NT2/D1 (cell line): Measurements from ENCODE around the gene ATP2A2.

Experiments
- DNase-seq: peaks from one replicate; pipeline ENCODE4 v3.0.0-alpha.2; 2011; ENCODE audit warnings: low read depth, low spot score
- H3K27me3 ChIP-seq: 2 replicates; pipeline ENCODE4 v1.6.0; 2011; ENCODE audit warnings: mild to moderate bottlenecking; ENCODE audit not compliant: insufficient read length, insufficient read depth
- H3K36me3 ChIP-seq: 2 replicates; pipeline ENCODE4 v1.6.1; 2011; ENCODE audit warnings: mild to moderate bottlenecking, low read length, mixed read lengths; ENCODE audit not compliant: insufficient read depth, insufficient read length
- H3K4me1 ChIP-seq: 2 replicates; pipeline ENCODE4 v1.5.1; 2011; ENCODE audit not compliant: insufficient read depth, insufficient read length
- H3K4me3 ChIP-seq: 2 replicates; pipeline ENCODE4 v1.5.1; 2011; ENCODE audit warnings: low read depth; ENCODE audit not compliant: insufficient read length
- H3K9ac ChIP-seq: 2 replicates; pipeline ENCODE4 v1.6.0; 2011; ENCODE audit warnings: low read depth; ENCODE audit not compliant: insufficient read length
- H3K9me3 ChIP-seq: 2 replicates; pipeline ENCODE4 v1.5.1; 2011; ENCODE audit warnings: mild to moderate bottlenecking, low read length; ENCODE audit not compliant: insufficient read depth
- SUZ12 ChIP-seq: IDR thresholded peaks from 2 replicates; pipeline ENCODE4 v1.6.1; 2011; ENCODE audit not compliant: insufficient read length, insufficient read depth; ENCODE audit errors: extremely low read depth
- YY1 ChIP-seq: IDR thresholded peaks from 2 replicates; pipeline ENCODE4 v1.6.1; 2011; ENCODE audit not compliant: insufficient read length, insufficient read depth
- ZNF274 ChIP-seq: IDR thresholded peaks from 2 replicates; pipeline ENCODE4 v1.6.1; 2011; ENCODE audit warnings: mild to moderate bottlenecking, low read depth, low read length

ATP2A2 gene

DNA sequence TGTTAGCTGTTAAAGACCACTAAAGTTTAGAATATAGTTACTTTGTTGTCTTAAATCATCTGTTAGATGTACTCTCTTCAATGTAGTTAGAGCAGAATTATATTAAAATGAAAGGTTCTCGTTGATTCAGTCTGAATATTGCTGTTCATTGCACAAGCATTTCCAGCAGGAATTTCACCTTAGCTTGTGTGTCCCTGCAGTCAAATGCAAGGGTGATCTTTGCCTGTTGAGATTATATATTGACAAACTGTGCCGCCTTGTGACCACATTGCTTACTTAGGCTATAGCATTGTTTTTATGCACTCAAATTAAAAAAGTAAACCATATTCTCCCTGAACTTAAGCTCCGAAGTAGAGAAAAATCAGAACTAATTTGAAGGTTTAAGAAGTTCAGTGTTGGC is 39.5 kb downstream of the ATP2A2 start:
- no peak for TF ChIP-seq ZNF274
- TF ChIP-seq SUZ12: no peak
- no peak for TF ChIP-seq YY1
- Histone ChIP-seq H3K36me3 (peaks cover 72% of the 10 kb centered on the region), H3K4me3 (no peak overlapping the region)

DNA sequence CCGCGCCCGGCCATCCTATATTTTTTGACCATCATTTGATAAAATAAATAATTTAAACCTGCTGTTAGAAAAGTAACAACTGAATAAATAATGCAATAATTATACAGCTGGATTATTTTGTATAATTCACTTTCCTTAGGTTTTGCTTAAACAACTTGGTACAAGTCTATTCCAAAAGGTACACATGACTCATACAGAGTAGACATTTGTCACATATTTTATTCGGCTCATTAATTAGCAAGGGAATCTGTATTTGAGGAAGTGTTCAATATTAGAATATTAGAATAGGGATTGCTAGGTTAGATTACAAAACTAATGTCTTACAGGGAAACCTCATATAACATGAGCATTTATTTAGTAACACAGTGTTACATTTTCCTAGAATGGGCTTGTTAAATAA is 48.7 kb downstream of the ATP2A2 start:
- TF ChIP-seq ZNF274 (no peak), YY1 (no peak), SUZ12 (no peak)
- Histone ChIP-seq H3K9ac (no peak overlapping the region), H3K4me1 (peaks cover 2% of the 10 kb centered on the region), H3K36me3 (peaks cover 94% of the 10 kb centered on the region), H3K9me3 (no peaks in the 10 kb centered on the region), H3K27me3 (no peaks in the 10 kb centered on the region), H3K4me3 (no peak overlapping the region)
- DNase-seq: no peak

More for the DNA sequence above, 39.5 kb downstream of the ATP2A2 start:
- Histone ChIP-seq H3K9me3 (no peaks in the 10 kb centered on the region), H3K9ac (no peak overlapping the region), H3K27me3 (no peaks in the 10 kb centered on the region), H3K4me1 (no peaks in the 10 kb centered on the region)
- no peak for DNase-seq

DNA sequence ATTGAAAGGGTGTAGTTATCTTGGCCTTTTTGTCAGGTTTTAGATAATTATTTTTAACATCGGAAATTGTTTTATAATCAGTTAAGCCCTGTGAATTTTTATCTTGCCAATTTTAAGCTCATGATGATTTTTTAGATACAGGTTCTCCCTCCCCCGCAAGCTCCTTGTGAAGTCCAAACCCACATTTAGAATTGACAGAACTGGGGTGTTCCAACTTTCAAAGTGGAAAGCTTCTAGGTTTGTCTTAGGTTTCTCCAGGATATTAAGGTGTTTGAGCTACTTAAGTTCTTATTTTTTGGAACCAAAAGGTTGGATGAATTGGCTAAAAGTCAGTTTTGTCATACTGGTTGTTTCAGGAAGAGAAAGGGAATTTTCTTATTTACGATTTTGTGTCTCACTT is 49.1 kb downstream of the ATP2A2 start:
- H3K9ac ChIP-seq: no peak overlapping the region
- no peaks in the 10 kb centered on the region for H3K27me3 ChIP-seq
- peaks cover 2% of the 10 kb centered on the region for H3K4me1 ChIP-seq
- peaks cover 94% of the 10 kb centered on the region for H3K36me3 ChIP-seq
- H3K9me3 ChIP-seq: no peaks in the 10 kb centered on the region
- TF ChIP-seq SUZ12 (no peak), ZNF274 (no peak), YY1 (no peak)
- no peak overlapping the region for H3K4me3 ChIP-seq
- DNase-seq: no peak

DNA sequence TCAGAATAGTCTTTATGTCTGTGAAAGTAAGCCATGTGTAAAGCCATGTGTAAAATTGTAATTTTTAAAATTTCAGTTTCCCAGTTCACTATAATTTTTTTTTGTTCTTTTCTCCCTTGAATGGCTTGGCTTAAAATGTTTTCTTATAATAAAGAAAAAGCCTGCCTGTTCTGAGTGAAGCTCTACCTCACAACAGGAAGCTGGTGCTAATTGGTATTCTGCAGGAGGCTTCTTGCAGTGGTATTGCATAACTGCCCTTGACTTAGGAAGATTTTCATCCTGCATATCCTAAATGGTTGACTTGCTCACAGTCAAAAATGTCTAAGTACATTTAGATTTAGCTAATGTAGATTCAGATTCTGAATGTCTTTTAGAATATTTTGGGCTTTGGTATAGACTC is 49.5 kb downstream of the ATP2A2 start:
- no peak overlapping the region for H3K9ac ChIP-seq
- H3K4me3 ChIP-seq: no peak overlapping the region
- H3K9me3 ChIP-seq: no peaks in the 10 kb centered on the region
- H3K4me1 ChIP-seq: peaks cover 2% of the 10 kb centered on the region
- H3K27me3 ChIP-seq: no peaks in the 10 kb centered on the region
- TF ChIP-seq YY1 (no peak), SUZ12 (no peak), ZNF274 (no peak)
- H3K36me3 ChIP-seq: peaks cover 94% of the 10 kb centered on the region
- no peak for DNase-seq

DNA sequence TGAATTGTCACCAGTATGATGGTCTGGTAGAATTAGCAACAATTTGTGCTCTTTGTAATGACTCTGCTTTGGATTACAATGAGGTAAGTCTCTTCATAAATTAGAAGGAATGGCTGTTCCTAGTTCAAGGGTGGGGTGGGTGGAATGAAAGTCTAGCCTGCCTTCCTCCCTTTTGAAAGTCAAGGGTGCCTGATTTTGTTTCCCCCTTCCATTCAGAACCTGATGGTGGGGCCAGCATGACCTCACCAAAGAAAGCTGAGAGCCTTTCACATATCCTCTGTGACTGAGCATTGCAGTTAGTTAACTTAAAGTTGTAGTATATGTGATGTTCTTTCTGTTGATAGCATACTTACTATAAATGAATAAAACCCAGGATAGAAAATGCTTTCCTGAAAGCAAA is 52.2 kb downstream of the ATP2A2 start:
- H3K9me3 ChIP-seq: no peaks in the 10 kb centered on the region
- no peaks in the 10 kb centered on the region for H3K27me3 ChIP-seq
- no peak for DNase-seq
- TF ChIP-seq YY1 (no peak), SUZ12 (no peak), ZNF274 (no peak)
- no peak overlapping the region for H3K9ac ChIP-seq
- peaks cover 95% of the 10 kb centered on the region for H3K36me3 ChIP-seq
- H3K4me3 ChIP-seq: no peak overlapping the region
- peaks cover 6% of the 10 kb centered on the region for H3K4me1 ChIP-seq

DNA sequence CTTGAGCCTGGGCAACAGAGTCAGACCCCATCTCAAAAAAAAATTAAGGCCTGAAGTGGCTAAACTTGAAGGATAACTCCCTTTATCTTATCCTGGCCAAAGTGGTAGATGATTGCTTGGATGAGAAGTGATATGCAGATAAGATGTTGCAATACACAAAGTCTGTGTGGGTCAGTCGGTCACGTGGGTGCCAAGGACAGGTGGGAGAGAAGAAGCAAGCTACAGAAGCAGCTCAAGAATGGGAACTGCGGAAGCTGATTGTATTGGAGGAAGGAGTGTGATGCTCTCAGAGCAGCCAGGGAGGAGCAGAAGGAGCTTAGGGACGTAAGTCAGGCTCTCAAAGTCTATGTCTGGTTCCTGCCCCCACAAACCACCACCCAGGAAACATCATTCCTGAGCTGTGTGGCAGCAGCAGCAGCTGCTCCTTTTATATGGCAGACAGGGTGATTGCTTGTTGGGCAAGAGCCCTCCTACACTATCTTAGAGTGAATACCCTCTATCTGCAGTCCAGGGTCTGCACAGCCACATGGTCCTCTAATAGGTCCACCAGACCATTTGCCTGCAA is 54.5 kb downstream of the ATP2A2 start:
- Histone ChIP-seq H3K36me3 (peaks cover 91% of the 10 kb centered on the region), H3K9ac (no peak overlapping the region), H3K4me1 (peaks cover 6% of the 10 kb centered on the region), H3K4me3 (no peak overlapping the region), H3K27me3 (no peaks in the 10 kb centered on the region), H3K9me3 (no peaks in the 10 kb centered on the region)
- no peak for DNase-seq
- no peak for TF ChIP-seq ZNF274
- no peak for TF ChIP-seq SUZ12
- TF ChIP-seq YY1: no peak

DNA sequence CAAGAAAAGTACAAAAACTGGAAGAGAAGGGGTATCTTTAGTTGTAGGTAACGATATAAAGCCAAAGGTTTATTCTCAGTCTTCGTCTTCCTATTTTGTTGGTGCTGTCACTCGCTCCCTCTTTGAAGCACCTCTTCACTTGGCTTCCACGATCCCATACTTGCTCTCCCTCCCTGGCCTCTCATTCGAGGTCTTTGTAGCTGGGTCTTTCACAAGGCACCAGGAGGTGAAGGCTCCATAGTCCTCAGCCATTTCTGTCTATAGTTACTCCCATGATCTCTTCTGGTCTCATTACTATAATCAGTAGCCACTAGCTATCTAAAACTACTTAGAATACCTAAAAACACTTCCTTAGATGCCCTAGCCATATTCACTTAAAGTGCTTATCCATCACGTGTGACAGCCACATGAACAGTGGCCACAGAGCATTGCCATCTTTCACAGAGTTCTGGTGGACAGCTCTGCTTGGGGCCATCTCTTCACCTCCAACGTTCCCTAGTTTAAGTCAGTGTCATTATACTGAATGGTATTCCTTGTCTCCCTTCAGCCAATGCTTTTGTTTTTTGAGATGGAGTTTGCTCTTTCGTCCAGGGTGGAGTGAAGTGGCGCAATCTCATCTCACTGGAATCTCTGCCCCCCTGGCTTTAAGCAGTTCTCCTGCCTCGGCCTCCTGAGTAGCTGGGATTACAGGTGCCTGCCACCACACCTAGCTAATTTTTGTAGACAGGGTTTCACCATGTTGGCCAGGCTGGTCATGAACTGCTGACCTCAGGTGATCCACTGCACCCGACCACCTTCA is 57.1 kb downstream of the ATP2A2 start:
- no peak for DNase-seq

More for the DNA sequence above, 57.1 kb downstream of the ATP2A2 start:
- Histone ChIP-seq H3K9me3 (no peaks in the 10 kb centered on the region), H3K9ac (no peak overlapping the region), H3K4me3 (no peak overlapping the region), H3K27me3 (no peaks in the 10 kb centered on the region), H3K4me1 (peaks cover 4% of the 10 kb centered on the region), H3K36me3 (peaks cover 95% of the 10 kb centered on the region)
- TF ChIP-seq ZNF274 (no peak), SUZ12 (no peak), YY1 (no peak)
